T-helper 17 cell (primary cell): ENCODE results near the gene CCNJL. TPM values are rescaled to one million over a fixed set of nuclear protein-coding genes. Genes with fewer than 3 reads are reported as not detected.

Source experiments
- ATAC-seq: fragments of 150-1000 bp; cut with Tn5 transposase; 2 replicates; pipeline ENCODE4 v1.10.0; 2021; ENCODE audit warnings: mild to moderate bottlenecking, moderate library complexity
- DNase-seq, 3 donors: peaks; one replicate each; pipeline versions ENCODE4 v3.0.0 to v3.0.0-alpha.2; 2020 to 2021
- H3K9me3 ChIP-seq: one replicate; pipeline ENCODE4 v1.7.0; 2013; ENCODE audit warnings: low read length, mild to moderate bottlenecking; ENCODE audit not compliant: control insufficient read depth, poor library complexity, severe bottlenecking
- H3K27ac Mint-ChIP-seq: one replicate; pipeline ENCODE4 v1.8.0; 2022; ENCODE audit warnings: mild to moderate bottlenecking, moderate library complexity, mixed read lengths
- H3K27me3 Mint-ChIP-seq: one replicate; pipeline ENCODE4 v1.8.0; 2022; ENCODE audit warnings: mixed read lengths
- H3K36me3 Mint-ChIP-seq: one replicate; pipeline ENCODE4 v1.8.0; 2022; ENCODE audit warnings: low read depth, mixed read lengths
- H3K4me1 Mint-ChIP-seq: one replicate; pipeline ENCODE4 v1.8.0; 2022; ENCODE audit warnings: mild to moderate bottlenecking, mixed read lengths
- H3K4me3 Mint-ChIP-seq: one replicate; pipeline ENCODE4 v1.8.0; 2022; ENCODE audit warnings: mild to moderate bottlenecking, moderate library complexity, mixed read lengths
- total RNA-seq, 4 donors: library from RNA in 2 of 4; stranded (reverse) in 2 of 4; gene quantifications; one replicate each; pipeline ENCODE4 v1.2.3 and lab custom pipeline; 2022 to 2026

The CCNJL gene
- total RNA-seq, 2 donors from 2014 or later = 1.5 TPM; not detected in 1

- H3K27me3 Mint-ChIP-seq = peaks cover 25% of the 10 kb centered on the region
- H3K9me3 ChIP-seq = no peaks in the 10 kb centered on the region
- no peak overlapping the region for H3K27ac Mint-ChIP-seq
- ATAC-seq = no peak
- no peak overlapping the region for H3K4me3 Mint-ChIP-seq
- no peak for DNase-seq
- H3K36me3 Mint-ChIP-seq = no peaks in the 10 kb centered on the region
- peaks cover 2% of the 10 kb centered on the region for H3K4me1 Mint-ChIP-seq
Measured at GRCh38 chr5:160293901-160294561, 18.3 kb downstream of the CCNJL start.

- H3K27me3 Mint-ChIP-seq = peaks cover 28% of the 10 kb centered on the region
- peaks cover 2% of the 10 kb centered on the region for H3K4me1 Mint-ChIP-seq
- no peak overlapping the region for H3K4me3 Mint-ChIP-seq
- no peak for DNase-seq
- H3K36me3 Mint-ChIP-seq = no peaks in the 10 kb centered on the region
- no peaks in the 10 kb centered on the region for H3K9me3 ChIP-seq
- no peak for ATAC-seq
- no peak overlapping the region for H3K27ac Mint-ChIP-seq
Measured at GRCh38 chr5:160293386-160293785, 19.0 kb downstream of the CCNJL start.

GRCh38 chr5:160291467-160291866 is 20.9 kb downstream of the CCNJL start:
- Mint-ChIP-seq H3K36me3 (no peaks in the 10 kb centered on the region), H3K27ac (no peak overlapping the region)

GRCh38 chr5:160290751-160291150 is 21.6 kb downstream of the CCNJL start:
- DNase-seq (no peak), ATAC-seq (no peak)
- peaks cover 33% of the 10 kb centered on the region for H3K27me3 Mint-ChIP-seq
- H3K27ac Mint-ChIP-seq = no peak overlapping the region
- peaks cover 2% of the 10 kb centered on the region for H3K4me1 Mint-ChIP-seq
- no peaks in the 10 kb centered on the region for H3K9me3 ChIP-seq
- H3K36me3 Mint-ChIP-seq = no peaks in the 10 kb centered on the region
- no peak overlapping the region for H3K4me3 Mint-ChIP-seq

More at GRCh38 chr5:160291467-160291866, 20.9 kb downstream of the CCNJL start:
- no peak for ATAC-seq
- H3K9me3 ChIP-seq = no peaks in the 10 kb centered on the region
- no peak for DNase-seq
- H3K27me3 Mint-ChIP-seq = peaks cover 27% of the 10 kb centered on the region
- peaks cover 2% of the 10 kb centered on the region for H3K4me1 Mint-ChIP-seq
- no peak overlapping the region for H3K4me3 Mint-ChIP-seq

- H3K4me3 Mint-ChIP-seq = no peak overlapping the region
- no peak overlapping the region for H3K27ac Mint-ChIP-seq
- ATAC-seq (no peak), DNase-seq (no peak)
- peaks cover 2% of the 10 kb centered on the region for H3K4me1 Mint-ChIP-seq
- no peaks in the 10 kb centered on the region for H3K36me3 Mint-ChIP-seq
- no peaks in the 10 kb centered on the region for H3K9me3 ChIP-seq
- H3K27me3 Mint-ChIP-seq = peaks cover 29% of the 10 kb centered on the region
Measured at GRCh38 chr5:160289721-160290120, 22.6 kb downstream of the CCNJL start.

- Mint-ChIP-seq H3K4me3 (no peak overlapping the region), H3K27ac (no peak overlapping the region), H3K27me3 (peaks cover 25% of the 10 kb centered on the region), H3K36me3 (no peaks in the 10 kb centered on the region), H3K4me1 (peaks cover 2% of the 10 kb centered on the region)
- DNase-seq (no peak), ATAC-seq (no peak)
- H3K9me3 ChIP-seq = no peaks in the 10 kb centered on the region
Measured at GRCh38 chr5:160289356-160289651, 23.1 kb downstream of the CCNJL start.

GRCh38 chr5:160287378-160288051 is 24.8 kb downstream of the CCNJL start:
- Mint-ChIP-seq H3K4me1 (peaks cover 2% of the 10 kb centered on the region), H3K27ac (no peak overlapping the region), H3K27me3 (peaks cover 25% of the 10 kb centered on the region), H3K36me3 (no peaks in the 10 kb centered on the region), H3K4me3 (no peak overlapping the region)
- no peak for ATAC-seq
- no peaks in the 10 kb centered on the region for H3K9me3 ChIP-seq
- no peak for DNase-seq

GRCh38 chr5:160286947-160287346 is 25.4 kb downstream of the CCNJL start:
- ATAC-seq (no peak), DNase-seq (no peak)
- Mint-ChIP-seq H3K36me3 (no peaks in the 10 kb centered on the region), H3K27me3 (peaks cover 25% of the 10 kb centered on the region), H3K4me1 (peaks cover 1% of the 10 kb centered on the region), H3K27ac (no peak overlapping the region), H3K4me3 (no peak overlapping the region)
- no peaks in the 10 kb centered on the region for H3K9me3 ChIP-seq

GRCh38 chr5:160285316-160285715 is 27.0 kb downstream of the CCNJL start:
- no peaks in the 10 kb centered on the region for H3K9me3 ChIP-seq
- ATAC-seq (no peak), DNase-seq (no peak)
- no peak overlapping the region for H3K27ac Mint-ChIP-seq
- H3K27me3 Mint-ChIP-seq = peaks cover 29% of the 10 kb centered on the region
- no peaks in the 10 kb centered on the region for H3K36me3 Mint-ChIP-seq
- peaks cover 2% of the 10 kb centered on the region for H3K4me1 Mint-ChIP-seq
- no peak overlapping the region for H3K4me3 Mint-ChIP-seq

GRCh38 chr5:160284291-160284873 is 28.0 kb downstream of the CCNJL start:
- no peaks in the 10 kb centered on the region for H3K9me3 ChIP-seq
- Mint-ChIP-seq H3K27ac (no peak overlapping the region), H3K4me3 (no peak overlapping the region), H3K36me3 (no peaks in the 10 kb centered on the region), H3K27me3 (peaks cover 34% of the 10 kb centered on the region), H3K4me1 (peaks cover 2% of the 10 kb centered on the region)
- DNase-seq (no peak), ATAC-seq (no peak)

- DNase-seq (no peak), ATAC-seq (no peak)
- H3K36me3 Mint-ChIP-seq = no peaks in the 10 kb centered on the region
- peaks cover 42% of the 10 kb centered on the region for H3K27me3 Mint-ChIP-seq
- peaks cover 4% of the 10 kb centered on the region for H3K4me1 Mint-ChIP-seq
- no peaks in the 10 kb centered on the region for H3K9me3 ChIP-seq
- no peak overlapping the region for H3K4me3 Mint-ChIP-seq
- no peak overlapping the region for H3K27ac Mint-ChIP-seq
Measured at GRCh38 chr5:160281275-160281674, 31.1 kb downstream of the CCNJL start.

GRCh38 chr5:160280384-160281095 is 31.8 kb downstream of the CCNJL start:
- no peaks in the 10 kb centered on the region for H3K36me3 Mint-ChIP-seq
- H3K4me3 Mint-ChIP-seq = no peak overlapping the region
- H3K27ac Mint-ChIP-seq = no peak overlapping the region

GRCh38 chr5:160278343-160278742 is 34.0 kb downstream of the CCNJL start:
- no peaks in the 10 kb centered on the region for H3K9me3 ChIP-seq
- Mint-ChIP-seq H3K27me3 (peaks cover 41% of the 10 kb centered on the region), H3K4me1 (peaks cover 4% of the 10 kb centered on the region), H3K27ac (no peak overlapping the region), H3K4me3 (no peak overlapping the region), H3K36me3 (no peaks in the 10 kb centered on the region)
- no peak for DNase-seq
- ATAC-seq = no peak

More at GRCh38 chr5:160280384-160281095, 31.8 kb downstream of the CCNJL start:
- no peaks in the 10 kb centered on the region for H3K9me3 ChIP-seq
- ATAC-seq = no peak
- DNase-seq = no peak
- H3K27me3 Mint-ChIP-seq = peaks cover 37% of the 10 kb centered on the region
- H3K4me1 Mint-ChIP-seq = peaks cover 4% of the 10 kb centered on the region
